Liver (tissue), 3 donors: Measurements from ENCODE around the gene USP25.

Experiments used
- EGR1 ChIP-seq, 2 donors: IDR thresholded peaks; 2 replicates each; pipeline ENCODE4 v1.6.1; 2016 to 2018; ENCODE audit warnings: antibody characterized with exemption in 2 of 2, low read depth in 2 of 2
- GABPA ChIP-seq, 2 donors: IDR thresholded peaks in 1 of 2; conservative IDR thresholded peaks in 1 of 2; 2 replicates each; pipeline ENCODE4 v1.6.1; 2016; ENCODE audit warnings: antibody characterized with exemption in 2 of 2, mild to moderate bottlenecking in 1 of 2, moderate library complexity in 1 of 2
- HNF4A ChIP-seq, 2 donors: conservative IDR thresholded peaks; 2 replicates each; pipeline ENCODE4 v1.6.1; 2016; ENCODE audit warnings: antibody characterized with exemption in 2 of 2, mild to moderate bottlenecking in 2 of 2
- HNF4G ChIP-seq: IDR thresholded peaks from 2 replicates; pipeline ENCODE4 v1.6.1; 2016; ENCODE audit warnings: antibody characterized with exemption
- JUND ChIP-seq, 2 donors: IDR thresholded peaks; 2 replicates each; pipeline ENCODE4 v1.6.1; 2016; ENCODE audit warnings: antibody characterized with exemption in 2 of 2
- MAX ChIP-seq: IDR thresholded peaks from 2 replicates; pipeline ENCODE4 v1.6.1; 2016; ENCODE audit warnings: antibody characterized with exemption
- RAD21 ChIP-seq, 2 donors: IDR thresholded peaks; 2 replicates each; pipeline ENCODE4 v1.6.1; 2016; ENCODE audit warnings: antibody characterized with exemption in 2 of 2, mild to moderate bottlenecking in 2 of 2
- REST ChIP-seq: IDR thresholded peaks from 2 replicates; pipeline ENCODE4 v1.6.1; 2016; ENCODE audit warnings: antibody characterized with exemption, mild to moderate bottlenecking
- RXRA ChIP-seq, 2 donors: IDR thresholded peaks; 2 replicates each; pipeline ENCODE4 v1.6.1; 2017 to 2018; ENCODE audit warnings: antibody characterized with exemption in 2 of 2, mild to moderate bottlenecking in 1 of 2
- SP1 ChIP-seq: IDR thresholded peaks from 2 replicates; pipeline ENCODE4 v1.6.1; 2018; ENCODE audit warnings: antibody characterized with exemption, mild to moderate bottlenecking
- TAF1 ChIP-seq: conservative IDR thresholded peaks from 2 replicates; pipeline ENCODE4 v1.6.1; 2016; ENCODE audit warnings: antibody characterized with exemption, mild to moderate bottlenecking
- YY1 ChIP-seq: IDR thresholded peaks from 2 replicates; pipeline ENCODE4 v1.6.1; 2016; ENCODE audit warnings: antibody characterized with exemption, mild to moderate bottlenecking
- TF ChIP-seq, protein P1 (sequence below): fragments of 150-350 bp; IDR thresholded peaks from 2 replicates; pipeline ENCODE4 v1.5.1; 2017; ENCODE audit warnings: improper control_type of control experiment, low read depth, low read length; ENCODE audit not compliant: missing input control
- TF ChIP-seq, protein P2 (sequence below): IDR thresholded peaks from 2 replicates; pipeline ENCODE4 v1.6.1; 2016; ENCODE audit warnings: antibody characterized with exemption
- donor health status: healthy.
- donor health status: healthy.

DNA sequence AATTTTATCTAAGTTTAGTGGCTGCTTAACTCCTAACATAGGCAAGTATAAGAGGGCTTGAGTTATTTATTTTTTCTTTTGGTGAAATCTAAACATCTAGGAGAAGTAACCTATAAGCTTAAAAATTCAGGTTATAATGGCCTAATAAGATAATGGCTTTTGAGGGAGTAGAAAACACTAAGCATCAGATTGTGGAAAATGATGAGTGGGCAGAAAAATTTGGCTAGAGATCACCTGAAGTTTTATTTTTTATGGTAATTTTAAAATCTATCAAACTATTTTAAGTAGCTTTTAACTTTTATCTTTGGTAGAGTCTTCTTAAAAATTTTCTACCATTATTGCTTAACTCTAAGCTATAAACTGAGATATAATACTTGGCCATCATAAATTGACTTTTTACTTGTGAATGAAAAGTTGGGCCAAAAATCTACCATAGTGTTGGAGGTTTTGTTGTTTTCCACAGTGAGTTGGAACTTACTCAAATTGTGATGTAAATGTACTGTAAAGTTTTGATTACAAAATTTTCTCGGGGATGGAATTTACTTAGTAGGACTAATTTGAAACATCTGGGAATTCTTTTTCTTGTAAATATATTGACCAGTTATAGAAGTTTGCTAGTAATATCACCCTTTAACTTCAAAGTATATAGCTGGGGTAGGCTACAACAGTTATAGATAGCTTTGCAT, 63.9 kb downstream of the USP25 start:
- TF ChIP-seq SP1 (no peak), GABPA (IDR thresholded peaks at IDR 0.05 in 1 of 2, conservative IDR thresholded peaks at IDR 0.05 in 1 of 2) (no peak), RAD21 (IDR thresholded peaks at IDR 0.05) (no peak), YY1 (no peak), EGR1 (IDR thresholded peaks at IDR 0.05; ENCODE audit: low read depth in 2 of 2) (no peak), MAX (no peak), REST (no peak), TAF1 (no peak), HNF4G (no peak), RXRA (IDR thresholded peaks at IDR 0.05) (no peak), JUND (IDR thresholded peaks at IDR 0.05) (no peak), HNF4A (conservative IDR thresholded peaks at IDR 0.05) (no peak)
- TF ChIP-seq, protein P1, sequence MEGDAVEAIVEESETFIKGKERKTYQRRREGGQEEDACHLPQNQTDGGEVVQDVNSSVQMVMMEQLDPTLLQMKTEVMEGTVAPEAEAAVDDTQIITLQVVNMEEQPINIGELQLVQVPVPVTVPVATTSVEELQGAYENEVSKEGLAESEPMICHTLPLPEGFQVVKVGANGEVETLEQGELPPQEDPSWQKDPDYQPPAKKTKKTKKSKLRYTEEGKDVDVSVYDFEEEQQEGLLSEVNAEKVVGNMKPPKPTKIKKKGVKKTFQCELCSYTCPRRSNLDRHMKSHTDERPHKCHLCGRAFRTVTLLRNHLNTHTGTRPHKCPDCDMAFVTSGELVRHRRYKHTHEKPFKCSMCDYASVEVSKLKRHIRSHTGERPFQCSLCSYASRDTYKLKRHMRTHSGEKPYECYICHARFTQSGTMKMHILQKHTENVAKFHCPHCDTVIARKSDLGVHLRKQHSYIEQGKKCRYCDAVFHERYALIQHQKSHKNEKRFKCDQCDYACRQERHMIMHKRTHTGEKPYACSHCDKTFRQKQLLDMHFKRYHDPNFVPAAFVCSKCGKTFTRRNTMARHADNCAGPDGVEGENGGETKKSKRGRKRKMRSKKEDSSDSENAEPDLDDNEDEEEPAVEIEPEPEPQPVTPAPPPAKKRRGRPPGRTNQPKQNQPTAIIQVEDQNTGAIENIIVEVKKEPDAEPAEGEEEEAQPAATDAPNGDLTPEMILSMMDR = no peak
- TF ChIP-seq, protein P2, sequence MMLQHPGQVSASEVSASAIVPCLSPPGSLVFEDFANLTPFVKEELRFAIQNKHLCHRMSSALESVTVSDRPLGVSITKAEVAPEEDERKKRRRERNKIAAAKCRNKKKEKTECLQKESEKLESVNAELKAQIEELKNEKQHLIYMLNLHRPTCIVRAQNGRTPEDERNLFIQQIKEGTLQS = no peak
